ENCODE data around the gene TFAP2E. TPM values are rescaled to one million over a fixed set of nuclear protein-coding genes. Genes with fewer than 3 reads are reported as not detected.

Gene TFAP2E
- total RNA-seq, 3 donors from 2014 or later (not counting 1 experiment from before 2014, with no cell fraction given): 6.6 to 7.3 (median 6.9) TPM

DNA sequence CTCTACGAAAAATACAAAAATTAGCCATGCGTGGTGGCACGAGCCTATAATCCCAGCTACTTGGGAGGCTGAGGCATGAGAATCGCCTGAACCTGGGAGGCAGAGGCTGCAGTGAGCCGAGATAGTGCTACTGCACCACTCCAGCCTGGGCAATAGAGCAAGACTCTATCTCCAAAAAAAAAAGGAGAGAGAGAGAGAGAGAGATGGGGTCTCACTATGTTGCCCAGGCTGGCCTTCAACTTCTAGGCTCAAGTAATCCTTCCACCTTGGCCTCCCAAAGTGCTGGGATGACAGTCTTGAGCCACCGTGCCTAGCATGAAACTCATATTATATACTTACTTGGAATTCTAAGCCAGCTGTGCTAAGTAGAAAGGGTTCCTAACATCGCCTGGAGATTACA lies 38.5 kb downstream of the TFAP2E start:
- Mint-ChIP-seq H3K27ac (no peak overlapping the region), H3K4me3 (no peak overlapping the region), H3K9me3 (no peaks in the 10 kb centered on the region), H3K27me3 (ENCODE audit: low read depth in 2 of 2) (no peaks in the 10 kb centered on the region), H3K4me1 (peaks cover 22 to 29% of the 10 kb centered on the region in 2 donors), H3K36me3 (no peaks in the 10 kb centered on the region)
- DNase-seq: no peak
- intact Hi-C loops (cut with micrococcal nuclease): no loop called here
- no peak for ATAC-seq
- Histone ChIP-seq H3K27me3 (ENCODE audit: control insufficient read depth, insufficient read depth, low read length) (no peaks in the 10 kb centered on the region), H3K4me1 (ENCODE audit: control insufficient read depth, insufficient read depth, low read length) (no peaks in the 10 kb centered on the region), H3K27ac (ENCODE audit: low read length) (no peak overlapping the region), H3K4me3 (ENCODE audit: low read length) (no peak overlapping the region), H3K36me3 (ENCODE audit: control insufficient read depth, insufficient read depth, low read length) (peaks cover 44% of the 10 kb centered on the region), H3K9me3 (ENCODE audit: control insufficient read depth, insufficient read depth, low read length) (no peaks in the 10 kb centered on the region)
- TF ChIP-seq, protein P1, sequence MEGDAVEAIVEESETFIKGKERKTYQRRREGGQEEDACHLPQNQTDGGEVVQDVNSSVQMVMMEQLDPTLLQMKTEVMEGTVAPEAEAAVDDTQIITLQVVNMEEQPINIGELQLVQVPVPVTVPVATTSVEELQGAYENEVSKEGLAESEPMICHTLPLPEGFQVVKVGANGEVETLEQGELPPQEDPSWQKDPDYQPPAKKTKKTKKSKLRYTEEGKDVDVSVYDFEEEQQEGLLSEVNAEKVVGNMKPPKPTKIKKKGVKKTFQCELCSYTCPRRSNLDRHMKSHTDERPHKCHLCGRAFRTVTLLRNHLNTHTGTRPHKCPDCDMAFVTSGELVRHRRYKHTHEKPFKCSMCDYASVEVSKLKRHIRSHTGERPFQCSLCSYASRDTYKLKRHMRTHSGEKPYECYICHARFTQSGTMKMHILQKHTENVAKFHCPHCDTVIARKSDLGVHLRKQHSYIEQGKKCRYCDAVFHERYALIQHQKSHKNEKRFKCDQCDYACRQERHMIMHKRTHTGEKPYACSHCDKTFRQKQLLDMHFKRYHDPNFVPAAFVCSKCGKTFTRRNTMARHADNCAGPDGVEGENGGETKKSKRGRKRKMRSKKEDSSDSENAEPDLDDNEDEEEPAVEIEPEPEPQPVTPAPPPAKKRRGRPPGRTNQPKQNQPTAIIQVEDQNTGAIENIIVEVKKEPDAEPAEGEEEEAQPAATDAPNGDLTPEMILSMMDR (IDR thresholded peaks at IDR 0.05): no peak
- WGBS (ENCODE audit: insufficient coverage): 97% methylated on average over 6 of the region's 7 CpGs

DNA sequence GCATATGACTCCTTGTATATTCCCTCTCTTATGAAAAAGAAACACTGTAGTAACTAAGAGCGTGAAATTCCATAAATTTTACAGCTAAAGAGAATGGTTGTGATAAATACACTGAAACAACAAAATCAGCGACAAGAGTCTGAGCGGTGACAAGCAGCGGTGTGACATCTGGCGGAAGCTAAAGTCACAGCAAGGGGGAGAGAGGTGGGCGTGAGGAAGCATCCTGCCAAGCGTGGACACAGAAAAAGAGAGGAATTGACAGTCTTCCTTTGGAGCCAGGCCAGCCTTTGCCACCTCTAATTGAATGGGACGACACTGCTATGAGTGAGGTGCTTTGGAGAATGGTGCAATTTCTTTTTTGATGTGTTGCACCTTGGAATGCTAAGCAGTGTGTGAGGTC lies 42.3 kb downstream of the TFAP2E start:
- Mint-ChIP-seq H3K9me3 (no peaks in the 10 kb centered on the region), H3K4me3 (no peak overlapping the region), H3K27ac (no peak overlapping the region), H3K36me3 (no peaks in the 10 kb centered on the region), H3K27me3 (ENCODE audit: low read depth in 2 of 2) (no peaks in the 10 kb centered on the region), H3K4me1 (peaks cover 28 to 38% of the 10 kb centered on the region in 2 donors)
- no peak for ATAC-seq
- Histone ChIP-seq H3K4me3 (ENCODE audit: low read length) (no peak overlapping the region), H3K36me3 (ENCODE audit: control insufficient read depth, insufficient read depth, low read length) (peaks cover 28% of the 10 kb centered on the region), H3K9me3 (ENCODE audit: control insufficient read depth, insufficient read depth, low read length) (no peaks in the 10 kb centered on the region), H3K27me3 (ENCODE audit: control insufficient read depth, insufficient read depth, low read length) (no peaks in the 10 kb centered on the region), H3K27ac (ENCODE audit: low read length) (no peak overlapping the region), H3K4me1 (ENCODE audit: control insufficient read depth, insufficient read depth, low read length) (no peaks in the 10 kb centered on the region)
- TF ChIP-seq, protein P1 (IDR thresholded peaks at IDR 0.05): no peak
- intact Hi-C loops (cut with micrococcal nuclease): no loop called here
- 98% methylated on average over 8 of the region's 8 CpGs for WGBS (ENCODE audit: insufficient coverage)
- DNase-seq: no peak

DNA sequence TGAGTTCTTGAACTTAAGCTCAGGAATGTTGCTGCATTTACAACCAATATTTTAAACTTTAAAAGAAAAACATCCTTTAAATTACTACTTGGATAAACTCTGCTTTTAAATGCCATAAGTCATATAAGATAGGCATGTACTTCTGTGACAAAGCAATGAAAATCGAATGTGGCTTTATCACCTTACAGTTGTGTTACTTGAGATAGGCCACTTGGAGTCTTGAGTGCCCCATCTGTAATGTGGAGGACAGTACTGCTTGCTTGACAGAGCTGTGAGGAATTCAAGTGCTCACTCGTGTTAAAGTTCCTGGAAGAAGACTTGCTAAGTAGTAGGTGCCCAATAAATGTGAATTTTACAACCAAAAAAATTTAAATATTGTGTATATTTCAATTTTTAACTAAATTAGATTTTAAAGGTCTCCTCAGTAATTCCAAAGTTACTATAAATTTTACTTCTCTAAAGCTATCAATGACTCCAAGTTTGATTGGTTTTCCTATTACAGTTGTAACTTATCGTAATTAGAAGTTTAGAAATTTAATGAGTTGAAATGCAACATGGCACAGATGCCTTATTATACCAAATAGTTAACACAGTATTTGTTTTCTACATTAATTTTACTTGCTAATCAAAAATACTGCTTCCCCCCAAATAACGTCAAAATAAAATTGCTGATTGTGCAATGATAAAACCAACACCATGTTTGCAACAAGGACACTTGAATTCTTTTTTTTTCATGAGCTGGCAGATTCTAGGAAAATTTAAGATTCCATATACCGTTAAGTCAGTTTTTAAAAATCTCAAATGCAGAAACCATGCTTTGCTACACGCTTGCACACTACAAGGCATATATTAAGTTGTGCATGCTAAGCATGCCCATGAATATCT lies 46.4 kb downstream of the TFAP2E start:
- DNase-seq: no peak
- Histone ChIP-seq H3K36me3 (ENCODE audit: control insufficient read depth, insufficient read depth, low read length) (peaks cover 19% of the 10 kb centered on the region), H3K9me3 (ENCODE audit: control insufficient read depth, insufficient read depth, low read length) (no peaks in the 10 kb centered on the region), H3K27ac (ENCODE audit: low read length) (no peak overlapping the region), H3K27me3 (ENCODE audit: control insufficient read depth, insufficient read depth, low read length) (no peaks in the 10 kb centered on the region), H3K4me1 (ENCODE audit: control insufficient read depth, insufficient read depth, low read length) (no peaks in the 10 kb centered on the region), H3K4me3 (ENCODE audit: low read length) (no peak overlapping the region)
- ATAC-seq: peak in 1 of 3 donors; percentile 48
- Mint-ChIP-seq H3K4me1 (peaks cover 32 to 37% of the 10 kb centered on the region in 2 donors), H3K36me3 (no peaks in the 10 kb centered on the region), H3K27ac (peak overlapping the region in 1 of 2 donors; percentile 13), H3K27me3 (ENCODE audit: low read depth in 2 of 2) (no peaks in the 10 kb centered on the region), H3K4me3 (no peak overlapping the region), H3K9me3 (no peaks in the 10 kb centered on the region)
- WGBS (ENCODE audit: insufficient coverage): 78% methylated on average over 5 of the region's 6 CpGs
- intact Hi-C loops (cut with micrococcal nuclease): no loop called here
- TF ChIP-seq, protein P1 (IDR thresholded peaks at IDR 0.05): no peak

Data from natural killer cell (primary cell).